ENCODE data around the gene AP4E1.

The AP4E1 gene

GRCh38 chr15:50908209-50909009 lies at the start of gene AP4E1:
AP4E1 (plus strand) TSS chr15:50908683; CDS start chr15:50908779, 96 bp downstream.
- Histone ChIP-seq H3K9me3 (ENCODE audit: insufficient read depth, low read length) (no peaks in the 10 kb centered on the region), H3K4me3 (ENCODE audit: insufficient read length, low read depth) (peak within 1 kb of the TSS; percentile 82), H3K27me3 (ENCODE audit: insufficient read depth, insufficient read length) (peaks cover 6% of the 10 kb centered on the region), H3K4me1 (ENCODE audit: insufficient read depth, insufficient read length) (no peaks in the 10 kb centered on the region), H3K36me3 (ENCODE audit: insufficient read depth, insufficient read length, low read length) (peaks cover 11% of the 10 kb centered on the region), H3K9ac (ENCODE audit: insufficient read length, low read depth) (peak within 1 kb of the TSS; percentile 87)
- DNase-seq (ENCODE audit: low read depth, low spot score), result peak; percentile 72
- TF ChIP-seq ZNF274 (IDR thresholded peaks at IDR 0.05; ENCODE audit: low read depth, low read length) (no peak), YY1 (IDR thresholded peaks at IDR 0.05; ENCODE audit: insufficient read depth, insufficient read length) (no peak), SUZ12 (IDR thresholded peaks at IDR 0.05; ENCODE audit: extremely low read depth, insufficient read depth, insufficient read length) (no peak)

GRCh38 chr15:50860824-50861223 lies 47.7 kb upstream of the AP4E1 start:
- no peaks in the 10 kb centered on the region for H3K36me3 ChIP-seq (ENCODE audit: insufficient read depth, insufficient read length, low read length)
- no peak for TF ChIP-seq YY1 (IDR thresholded peaks at IDR 0.05; ENCODE audit: insufficient read depth, insufficient read length)
- H3K4me3 ChIP-seq (ENCODE audit: insufficient read length, low read depth), result no peak overlapping the region
- no peaks in the 10 kb centered on the region for H3K4me1 ChIP-seq (ENCODE audit: insufficient read depth, insufficient read length)
- DNase-seq (ENCODE audit: low read depth, low spot score), result no peak
- H3K9me3 ChIP-seq (ENCODE audit: insufficient read depth, low read length), result no peaks in the 10 kb centered on the region
- no peaks in the 10 kb centered on the region for H3K27me3 ChIP-seq (ENCODE audit: insufficient read depth, insufficient read length)
- no peak overlapping the region for H3K9ac ChIP-seq (ENCODE audit: insufficient read length, low read depth)

GRCh38 chr15:50862553-50862952 lies 45.9 kb upstream of the AP4E1 start:
- Histone ChIP-seq H3K27me3 (ENCODE audit: insufficient read depth, insufficient read length) (no peaks in the 10 kb centered on the region), H3K4me1 (ENCODE audit: insufficient read depth, insufficient read length) (no peaks in the 10 kb centered on the region), H3K9ac (ENCODE audit: insufficient read length, low read depth) (no peak overlapping the region), H3K9me3 (ENCODE audit: insufficient read depth, low read length) (no peaks in the 10 kb centered on the region), H3K36me3 (ENCODE audit: insufficient read depth, insufficient read length, low read length) (no peaks in the 10 kb centered on the region), H3K4me3 (ENCODE audit: insufficient read length, low read depth) (no peak overlapping the region)
- no peak for DNase-seq (ENCODE audit: low read depth, low spot score)
- TF ChIP-seq YY1 (IDR thresholded peaks at IDR 0.05; ENCODE audit: insufficient read depth, insufficient read length) (no peak), ZNF274 (IDR thresholded peaks at IDR 0.05; ENCODE audit: low read depth, low read length) (no peak), SUZ12 (IDR thresholded peaks at IDR 0.05; ENCODE audit: extremely low read depth, insufficient read depth, insufficient read length) (no peak)

- H3K4me3 ChIP-seq (ENCODE audit: insufficient read length, low read depth), result no peak overlapping the region
- H3K9ac ChIP-seq (ENCODE audit: insufficient read length, low read depth), result no peak overlapping the region
- no peaks in the 10 kb centered on the region for H3K27me3 ChIP-seq (ENCODE audit: insufficient read depth, insufficient read length)
- H3K4me1 ChIP-seq (ENCODE audit: insufficient read depth, insufficient read length), result no peaks in the 10 kb centered on the region
- no peaks in the 10 kb centered on the region for H3K9me3 ChIP-seq (ENCODE audit: insufficient read depth, low read length)
- H3K36me3 ChIP-seq (ENCODE audit: insufficient read depth, insufficient read length, low read length), result no peaks in the 10 kb centered on the region
- DNase-seq (ENCODE audit: low read depth, low spot score), result no peak
- no peak for TF ChIP-seq YY1 (IDR thresholded peaks at IDR 0.05; ENCODE audit: insufficient read depth, insufficient read length)
- TF ChIP-seq ZNF274 (IDR thresholded peaks at IDR 0.05; ENCODE audit: low read depth, low read length), result no peak
- no peak for TF ChIP-seq SUZ12 (IDR thresholded peaks at IDR 0.05; ENCODE audit: extremely low read depth, insufficient read depth, insufficient read length)
Observed at GRCh38 chr15:50864873-50865272, 43.6 kb upstream of the AP4E1 start.

GRCh38 chr15:50865515-50866353 lies 42.7 kb upstream of the AP4E1 start:
- no peak for DNase-seq (ENCODE audit: low read depth, low spot score)
- no peak overlapping the region for H3K4me3 ChIP-seq (ENCODE audit: insufficient read length, low read depth)
- H3K9ac ChIP-seq (ENCODE audit: insufficient read length, low read depth), result no peak overlapping the region
- TF ChIP-seq YY1 (IDR thresholded peaks at IDR 0.05; ENCODE audit: insufficient read depth, insufficient read length), result no peak
- TF ChIP-seq SUZ12 (IDR thresholded peaks at IDR 0.05; ENCODE audit: extremely low read depth, insufficient read depth, insufficient read length), result no peak
- no peak for TF ChIP-seq ZNF274 (IDR thresholded peaks at IDR 0.05; ENCODE audit: low read depth, low read length)
- no peaks in the 10 kb centered on the region for H3K9me3 ChIP-seq (ENCODE audit: insufficient read depth, low read length)
- no peaks in the 10 kb centered on the region for H3K36me3 ChIP-seq (ENCODE audit: insufficient read depth, insufficient read length, low read length)
- H3K27me3 ChIP-seq (ENCODE audit: insufficient read depth, insufficient read length), result no peaks in the 10 kb centered on the region
- no peaks in the 10 kb centered on the region for H3K4me1 ChIP-seq (ENCODE audit: insufficient read depth, insufficient read length)

GRCh38 chr15:50871832-50872231 lies 36.7 kb upstream of the AP4E1 start:
- H3K9me3 ChIP-seq (ENCODE audit: insufficient read depth, low read length), result no peaks in the 10 kb centered on the region
- no peaks in the 10 kb centered on the region for H3K27me3 ChIP-seq (ENCODE audit: insufficient read depth, insufficient read length)
- H3K9ac ChIP-seq (ENCODE audit: insufficient read length, low read depth), result no peak overlapping the region
- no peaks in the 10 kb centered on the region for H3K4me1 ChIP-seq (ENCODE audit: insufficient read depth, insufficient read length)
- no peak overlapping the region for H3K4me3 ChIP-seq (ENCODE audit: insufficient read length, low read depth)
- DNase-seq (ENCODE audit: low read depth, low spot score), result no peak
- H3K36me3 ChIP-seq (ENCODE audit: insufficient read depth, insufficient read length, low read length), result no peaks in the 10 kb centered on the region
- TF ChIP-seq YY1 (IDR thresholded peaks at IDR 0.05; ENCODE audit: insufficient read depth, insufficient read length) (no peak), ZNF274 (IDR thresholded peaks at IDR 0.05; ENCODE audit: low read depth, low read length) (no peak), SUZ12 (IDR thresholded peaks at IDR 0.05; ENCODE audit: extremely low read depth, insufficient read depth, insufficient read length) (no peak)

- no peaks in the 10 kb centered on the region for H3K4me1 ChIP-seq (ENCODE audit: insufficient read depth, insufficient read length)
- no peak for DNase-seq (ENCODE audit: low read depth, low spot score)
- TF ChIP-seq YY1 (IDR thresholded peaks at IDR 0.05; ENCODE audit: insufficient read depth, insufficient read length), result no peak
- H3K27me3 ChIP-seq (ENCODE audit: insufficient read depth, insufficient read length), result no peaks in the 10 kb centered on the region
- no peaks in the 10 kb centered on the region for H3K9me3 ChIP-seq (ENCODE audit: insufficient read depth, low read length)
- H3K4me3 ChIP-seq (ENCODE audit: insufficient read length, low read depth), result no peak overlapping the region
- no peak overlapping the region for H3K9ac ChIP-seq (ENCODE audit: insufficient read length, low read depth)
- H3K36me3 ChIP-seq (ENCODE audit: insufficient read depth, insufficient read length, low read length), result no peaks in the 10 kb centered on the region
Observed at GRCh38 chr15:50872832-50873426, 35.6 kb upstream of the AP4E1 start.
